ENCODE data around the gene CARS1.
A peak's percentile ranks its signal among the peaks of the same experiment; 100 is the strongest.

CARS1 gene

GRCh38 chr11:2995031-2995561 lies 62.1 kb downstream of the CARS1 start:
- TF ChIP-seq POLR2AphosphoS5 (IDR thresholded peaks at IDR 0.05; ENCODE audit: low read depth, low read length) (no peak), SIN3A (IDR thresholded peaks at IDR 0.05; ENCODE audit: borderline replicate concordance, insufficient read depth, low read length) (no peak), FOXP2 (optimal IDR thresholded peaks at IDR 0.05; ENCODE audit: borderline replicate concordance, extremely low read depth, extremely low read length, insufficient read depth) (no peak), TAF1 (IDR thresholded peaks at IDR 0.05; ENCODE audit: borderline replicate concordance, insufficient read depth, low read length) (no peak), REST (IDR thresholded peaks at IDR 0.05; ENCODE audit: insufficient read depth in 1 of 2, low read depth in 2 of 2, low read length in 2 of 2) (no peak)

DNA sequence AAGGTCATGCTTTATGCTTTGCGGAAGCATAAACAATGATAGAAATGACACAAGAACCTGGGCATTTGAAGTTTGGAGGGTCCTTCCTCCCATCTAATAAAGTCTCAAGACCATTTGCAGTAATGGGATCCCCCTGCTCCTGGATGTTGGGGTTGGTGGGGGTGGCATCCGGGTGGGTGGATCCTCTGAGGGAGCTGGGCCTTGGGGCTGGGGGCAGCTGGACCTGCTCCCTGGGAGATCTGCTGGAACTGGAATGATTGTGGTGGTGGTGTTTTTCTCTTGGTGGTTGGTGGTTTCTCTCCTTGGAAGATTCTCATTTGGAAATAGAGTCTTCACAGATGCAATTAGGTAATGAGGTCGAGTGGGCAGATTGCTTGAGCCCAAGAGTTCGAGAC lies 62.9 kb downstream of the CARS1 start:
- TF ChIP-seq SIN3A (IDR thresholded peaks at IDR 0.05; ENCODE audit: borderline replicate concordance, insufficient read depth, low read length) (no peak), REST (IDR thresholded peaks at IDR 0.05; ENCODE audit: insufficient read depth in 1 of 2, low read depth in 2 of 2, low read length in 2 of 2) (no peak), POLR2AphosphoS5 (IDR thresholded peaks at IDR 0.05; ENCODE audit: low read depth, low read length) (no peak), FOXP2 (optimal IDR thresholded peaks at IDR 0.05; ENCODE audit: borderline replicate concordance, extremely low read depth, extremely low read length, insufficient read depth) (no peak), TAF1 (IDR thresholded peaks at IDR 0.05; ENCODE audit: borderline replicate concordance, insufficient read depth, low read length) (no peak)

DNA sequence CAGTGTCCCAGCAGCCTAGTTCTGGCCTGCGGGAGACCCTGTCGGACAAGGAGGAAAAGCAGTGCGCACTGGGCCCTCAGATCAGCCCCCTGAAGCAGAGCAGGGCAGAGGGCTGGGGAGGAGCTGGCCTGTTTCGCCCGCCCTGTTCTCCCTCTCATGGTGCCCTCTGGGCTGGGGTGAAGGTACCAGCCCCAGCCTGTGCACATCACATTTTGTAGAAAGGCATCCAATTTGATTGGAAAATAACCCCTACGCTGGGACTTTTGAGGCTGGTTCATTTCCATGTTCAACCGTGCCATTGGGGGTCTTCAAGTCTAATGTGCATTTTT lies 64.3 kb downstream of the CARS1 start:
- TF ChIP-seq FOXP2 (optimal IDR thresholded peaks at IDR 0.05; ENCODE audit: borderline replicate concordance, extremely low read depth, extremely low read length, insufficient read depth), result peak; percentile 36
- TF ChIP-seq TAF1 (IDR thresholded peaks at IDR 0.05; ENCODE audit: borderline replicate concordance, insufficient read depth, low read length), result no peak

DNA sequence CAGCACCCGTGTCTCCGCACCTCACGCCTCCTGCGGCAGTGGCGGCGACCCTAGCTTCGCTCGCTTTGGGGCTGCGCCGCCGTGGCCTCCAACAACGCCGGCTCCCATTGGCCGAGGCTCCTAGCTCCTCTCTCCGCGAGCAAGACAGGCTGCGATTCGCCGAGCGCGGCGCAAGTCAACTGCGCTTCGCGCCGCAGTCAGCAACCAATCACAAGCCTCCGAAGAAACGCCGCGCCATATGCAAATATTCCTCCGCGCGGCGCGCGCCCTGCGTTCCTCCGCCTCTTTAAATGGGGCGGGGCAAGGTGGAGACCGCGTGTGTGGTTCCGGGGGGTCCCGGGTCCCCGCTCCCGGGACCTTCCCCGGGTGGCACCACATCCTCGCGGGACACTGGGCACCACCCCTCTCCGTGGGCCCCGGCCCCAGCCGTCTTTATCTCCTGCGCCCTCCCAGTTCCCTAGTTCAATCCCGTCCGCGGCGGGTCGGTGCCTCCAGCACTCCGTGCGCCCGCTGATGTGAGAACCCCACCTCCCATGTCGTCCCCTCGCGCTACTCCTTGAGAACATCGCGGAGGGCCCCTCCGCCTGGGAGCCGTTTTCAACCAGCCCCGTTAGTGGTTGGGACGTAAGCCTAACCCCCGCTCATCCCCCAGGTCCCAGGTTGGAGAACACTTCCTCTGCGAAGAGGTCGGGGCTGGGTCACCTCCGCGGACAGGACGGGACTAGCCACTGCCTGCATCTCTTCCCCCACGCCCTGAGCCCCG lies 64.8 kb downstream of the CARS1 start, which contains the start of gene NAP1L4:
Gene NAP1L4, minus strand, starts transcription at position 96 of the 763 bp plus-strand sequence. CDS start 13,109 bp downstream, outside the sequence.
- TF ChIP-seq REST (IDR thresholded peaks at IDR 0.05; ENCODE audit: insufficient read depth in 1 of 2, low read depth in 2 of 2, low read length in 2 of 2), result 0 out of 4 replicates have a peak, but pooled peaks of 1 of the 2 experiments have one; percentile 1
- peak; percentile 53; the same call in 1 of the 2 replicates for TF ChIP-seq TAF1 (IDR thresholded peaks at IDR 0.05; ENCODE audit: borderline replicate concordance, insufficient read depth, low read length)
- TF ChIP-seq SIN3A (IDR thresholded peaks at IDR 0.05; ENCODE audit: borderline replicate concordance, insufficient read depth, low read length), result peak; percentile 72; the same call in 1 of the 2 replicates
- TF ChIP-seq POLR2AphosphoS5 (IDR thresholded peaks at IDR 0.05; ENCODE audit: low read depth, low read length), result peak; percentile 81
- TF ChIP-seq FOXP2 (optimal IDR thresholded peaks at IDR 0.05; ENCODE audit: borderline replicate concordance, extremely low read depth, extremely low read length, insufficient read depth), result peak; percentile 4

DNA sequence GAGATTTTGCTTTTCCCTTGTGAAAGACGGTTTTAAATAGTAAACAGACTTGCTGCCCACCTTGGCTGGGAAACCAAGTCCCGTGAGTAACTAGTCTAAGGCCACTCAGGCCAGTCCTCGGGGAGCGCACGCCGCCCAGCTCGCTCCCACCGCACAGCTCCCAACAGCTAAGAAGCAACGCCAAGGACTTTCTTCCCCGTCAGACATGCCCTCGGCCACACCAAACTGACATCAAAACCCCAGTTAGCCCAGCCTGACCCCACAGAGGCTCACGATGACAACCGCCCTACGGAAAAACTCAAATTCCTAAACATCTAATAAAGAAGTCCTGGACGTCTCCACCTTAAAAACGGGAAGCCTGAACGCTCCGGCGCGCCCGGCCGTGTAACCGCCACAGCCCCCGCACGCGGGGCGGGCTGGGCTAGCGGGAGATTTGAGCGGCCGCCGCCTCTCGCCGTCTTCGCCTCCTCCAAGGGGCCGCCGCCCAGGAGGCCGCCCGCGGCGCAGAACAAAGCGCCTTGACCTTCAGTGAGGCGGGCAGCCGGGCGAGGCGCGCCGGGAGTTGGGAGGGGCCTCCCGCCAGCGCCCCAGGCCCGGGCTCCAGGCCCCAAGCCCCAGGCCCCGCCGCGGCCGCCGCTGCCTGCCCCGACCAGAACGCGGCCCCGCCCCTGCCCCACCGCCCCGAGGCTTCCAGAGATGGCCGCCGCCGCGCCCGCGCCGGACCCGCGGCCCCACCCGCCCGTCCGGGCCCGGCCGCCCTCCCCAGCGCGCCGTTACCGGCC lies 65.6 kb downstream of the CARS1 start:
- TF ChIP-seq FOXP2 (optimal IDR thresholded peaks at IDR 0.05; ENCODE audit: borderline replicate concordance, extremely low read depth, extremely low read length, insufficient read depth) (no peak), SIN3A (IDR thresholded peaks at IDR 0.05; ENCODE audit: borderline replicate concordance, insufficient read depth, low read length) (0 out of 2 replicates have a peak, but pooled peaks have one; percentile 28), POLR2AphosphoS5 (IDR thresholded peaks at IDR 0.05; ENCODE audit: low read depth, low read length) (0 out of 2 replicates have a peak, but pooled peaks have one; percentile 7), REST (IDR thresholded peaks at IDR 0.05; ENCODE audit: insufficient read depth in 1 of 2, low read depth in 2 of 2, low read length in 2 of 2) (no peak), TAF1 (IDR thresholded peaks at IDR 0.05; ENCODE audit: borderline replicate concordance, insufficient read depth, low read length) (no peak)
